ENCODE measurements around the gene SNX9.

SNX9 gene

GRCh38 chr6:157804448-157805327 is 18.4 kb upstream of the SNX9 start:
- DNase-seq (ENCODE audit: low spot score) = peak; percentile 22

GRCh38 chr6:157806131-157806855 is 16.8 kb upstream of the SNX9 start:
- no peak for DNase-seq (ENCODE audit: low spot score)

- no peak for DNase-seq (ENCODE audit: low spot score)
These were observed 16.2 kb upstream of the SNX9 start for GRCh38 chr6:157806856-157807215.

- DNase-seq (ENCODE audit: low spot score) = no peak
These were observed 14.6 kb upstream of the SNX9 start for GRCh38 chr6:157808405-157808950.

GRCh38 chr6:157809613-157810012 is 13.4 kb upstream of the SNX9 start:
- no peak for DNase-seq (ENCODE audit: low spot score)

- DNase-seq (ENCODE audit: low spot score) = no peak
These were observed 11.9 kb upstream of the SNX9 start for GRCh38 chr6:157811137-157811475.

GRCh38 chr6:157811476-157812173 is 11.4 kb upstream of the SNX9 start:
- no peak for DNase-seq (ENCODE audit: low spot score)

- DNase-seq (ENCODE audit: low spot score) = no peak
These were observed 10.4 kb upstream of the SNX9 start for GRCh38 chr6:157812425-157813171.

GRCh38 chr6:157813191-157813590 is 9.9 kb upstream of the SNX9 start:
- no peak for DNase-seq (ENCODE audit: low spot score)

- no peak for DNase-seq (ENCODE audit: low spot score)
These were observed 9.1 kb upstream of the SNX9 start for GRCh38 chr6:157813750-157814455.

GRCh38 chr6:157814883-157815282 is 8.2 kb upstream of the SNX9 start:
- DNase-seq (ENCODE audit: low spot score) = no peak

- DNase-seq (ENCODE audit: low spot score) = no peak
These were observed 1.6 kb upstream of the SNX9 start for GRCh38 chr6:157821342-157822033.

GRCh38 chr6:157822245-157823000 is 623 bp upstream of the SNX9 start:
- no peak for DNase-seq (ENCODE audit: low spot score)

GRCh38 chr6:157823528-157824370 is 703 bp downstream of the SNX9 start:
- peak; percentile 90 for DNase-seq (ENCODE audit: low spot score)

- no peak for DNase-seq (ENCODE audit: low spot score)
These were observed 2.3 kb downstream of the SNX9 start for GRCh38 chr6:157825243-157825904.

- DNase-seq (ENCODE audit: low spot score) = no peak
These were observed 7.4 kb downstream of the SNX9 start for GRCh38 chr6:157830354-157831017.

GRCh38 chr6:157831018-157831369 is 7.9 kb downstream of the SNX9 start:
- no peak for DNase-seq (ENCODE audit: low spot score)
